ENCODE results near the gene STAB1. TPM values are rescaled to one million over a fixed set of nuclear protein-coding genes. Genes with fewer than 3 reads are reported as not detected.
A peak's percentile ranks its signal among the peaks of the same experiment; 100 is the strongest.

STAB1 gene
- total RNA-seq, 1 donor: 0.90 TPM

GRCh38 chr3:52481819-52482521 is 13.2 kb upstream of the STAB1 start:
- DNase-seq (ENCODE audit: low read depth): no peak
- H3K4me3 ChIP-seq (ENCODE audit: low read depth, low read length): no peak overlapping the region
- peak; percentile 42 for TF ChIP-seq CTCF (IDR thresholded peaks at IDR 0.05; ENCODE audit: insufficient read depth, low read length)

GRCh38 chr3:52483081-52483480 is 12.1 kb upstream of the STAB1 start:
- DNase-seq (ENCODE audit: low read depth): no peak
- H3K4me3 ChIP-seq (ENCODE audit: low read depth, low read length): no peak overlapping the region
- TF ChIP-seq CTCF (IDR thresholded peaks at IDR 0.05; ENCODE audit: insufficient read depth, low read length): no peak

GRCh38 chr3:52483577-52484381 is 11.4 kb upstream of the STAB1 start:
- DNase-seq (ENCODE audit: low read depth): peak; percentile 83
- no peak for TF ChIP-seq CTCF (IDR thresholded peaks at IDR 0.05; ENCODE audit: insufficient read depth, low read length)
- no peak overlapping the region for H3K4me3 ChIP-seq (ENCODE audit: low read depth, low read length)

GRCh38 chr3:52484680-52485461 is 10.3 kb upstream of the STAB1 start:
- no peak for DNase-seq (ENCODE audit: low read depth)
- no peak for TF ChIP-seq CTCF (IDR thresholded peaks at IDR 0.05; ENCODE audit: insufficient read depth, low read length)
- H3K4me3 ChIP-seq (ENCODE audit: low read depth, low read length): no peak overlapping the region

GRCh38 chr3:52487050-52487787 is 7.9 kb upstream of the STAB1 start:
- no peak for DNase-seq (ENCODE audit: low read depth)
- TF ChIP-seq CTCF (IDR thresholded peaks at IDR 0.05; ENCODE audit: insufficient read depth, low read length): no peak
- no peak overlapping the region for H3K4me3 ChIP-seq (ENCODE audit: low read depth, low read length)

Measured in fibroblast of the aortic adventitia (primary cell).